MCF 10A (cell line): ENCODE data around the gene ADAM8. TPM values are rescaled to one million over a fixed set of nuclear protein-coding genes. Genes with fewer than 3 reads are reported as not detected.

Experiments
- BruUV-seq: library from RNA; stranded (reverse); fragments of 400-500 nt; replicated peaks from 2 replicates; lab custom pipeline; 2021; lab: Mats Ljungman, UMichigan
- CTCF ChIA-PET: fragments of 300-600 bp; sonication (Branson Sonifier 250); formaldehyde crosslinking; extraction: SDS; loops from one replicate; lab custom pipeline; 2021; ENCODE audit warnings: antibody characterized with exemption, inconsistent platforms; lab: Yijun Ruan, JAX
- POLR2A ChIA-PET: fragments of 300-600, 350-650 bp; sonication (Branson Sonifier 250); formaldehyde crosslinking; extraction: SDS; loops from one replicate; lab custom pipeline; 2020; ENCODE audit warnings: antibody characterized with exemption, inconsistent platforms; lab: Yijun Ruan, JAX
- DNase-seq: peaks from one replicate; pipeline ENCODE4 v3.0.0-alpha.2; 2018; ENCODE audit not compliant: unreplicated experiment
- H3K27ac Mint-ChIP-seq: one replicate; pipeline ENCODE4 v1.8.0; 2022; ENCODE audit warnings: mild to moderate bottlenecking, low read depth, mixed read lengths; ENCODE audit not compliant: unreplicated experiment
- H3K27me3 Mint-ChIP-seq: one replicate; pipeline ENCODE4 v1.8.0; 2022; ENCODE audit warnings: mixed read lengths; ENCODE audit not compliant: insufficient read depth, unreplicated experiment
- H3K36me3 Mint-ChIP-seq: one replicate; pipeline ENCODE4 v1.8.0; 2022; ENCODE audit warnings: mild to moderate bottlenecking, moderate library complexity, mixed read lengths; ENCODE audit not compliant: insufficient read depth, unreplicated experiment
- H3K4me1 Mint-ChIP-seq: one replicate; pipeline ENCODE4 v1.8.0; 2022; ENCODE audit warnings: mixed read lengths; ENCODE audit not compliant: insufficient read depth, unreplicated experiment
- H3K4me3 Mint-ChIP-seq: one replicate; pipeline ENCODE4 v1.8.0; 2022; ENCODE audit warnings: mild to moderate bottlenecking, moderate library complexity, mixed read lengths; ENCODE audit not compliant: unreplicated experiment
- H3K9me3 Mint-ChIP-seq: one replicate; pipeline ENCODE4 v1.8.0; 2022; ENCODE audit warnings: mixed read lengths; ENCODE audit not compliant: unreplicated experiment
- intact Hi-C: fragments of 100-400 bp; cut with micrococcal nuclease; formaldehyde crosslinking; loops from 2 replicates; pipeline ENCODE4 v1.14.1; 2022
- total RNA-seq: library from RNA; stranded (reverse); gene quantifications from 2 replicates; pipeline ENCODE4 v1.2.3, GENCODE V29; 2022
- TF ChIP-seq, protein P1 (sequence below): fragments of 200-600 bp; IDR thresholded peaks from one replicate; pipeline ENCODE4 v1.8.0; 2022; ENCODE audit warnings: antibody characterized with exemption, mild to moderate bottlenecking; ENCODE audit not compliant: unreplicated experiment

ADAM8 gene
- total RNA-seq, 1 experiment from 2014 or later, result 23.2 TPM

DNA sequence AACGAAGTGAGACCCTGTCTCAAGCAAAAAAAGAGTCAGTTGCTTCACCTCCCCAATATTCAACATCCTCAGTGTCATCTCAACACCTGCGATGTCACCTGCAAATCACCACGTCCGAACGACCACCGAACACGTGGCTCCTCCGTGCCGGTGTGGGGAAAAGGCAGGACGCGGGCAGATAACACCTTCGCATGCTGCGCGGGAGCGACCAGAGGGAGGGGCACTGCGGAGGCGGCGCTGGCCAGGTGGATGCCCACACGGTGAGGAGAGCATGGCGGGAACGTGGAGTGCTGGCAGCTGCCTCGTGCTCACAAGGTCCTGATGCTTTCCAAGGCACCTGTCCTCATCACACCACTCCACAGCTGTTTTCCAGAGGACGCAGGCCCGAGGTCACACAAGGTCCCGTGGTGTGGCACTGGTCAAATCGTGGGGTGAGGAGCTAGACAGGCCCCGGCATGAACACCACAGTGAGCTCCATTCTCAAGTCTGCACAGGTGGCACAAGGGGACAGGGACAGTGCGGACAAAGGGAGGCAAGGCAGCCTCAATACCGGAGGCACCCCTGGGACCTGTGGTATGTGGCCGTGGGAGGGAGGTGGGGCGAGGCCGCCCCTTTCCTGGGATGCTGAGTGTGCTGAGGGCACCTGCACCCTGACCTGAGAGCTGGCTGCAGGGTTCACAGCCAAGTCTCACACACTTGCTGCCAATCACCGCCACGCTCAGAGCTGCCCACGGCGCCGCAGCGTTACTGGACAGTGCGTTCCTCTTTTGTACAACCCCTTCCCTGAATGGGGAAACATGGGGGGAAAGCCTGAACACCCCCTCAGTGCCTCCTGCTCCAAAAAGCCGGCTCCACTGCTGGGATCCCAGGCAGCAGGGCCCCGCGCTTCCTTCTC, 19.0 kb upstream of the ADAM8 start:
- H3K4me3 Mint-ChIP-seq, result no peak overlapping the region
- no peak for DNase-seq
- POLR2A ChIA-PET, result no interaction called here
- H3K36me3 Mint-ChIP-seq, result peaks cover 88% of the 10 kb centered on the region
- H3K9me3 Mint-ChIP-seq, result no peaks in the 10 kb centered on the region
- CTCF ChIA-PET, result interaction anchor here (0.7 to 1.2 kb wide), 2 partner anchors 14 to 34 kb away, joined by 3 to 4 read pairs; no protein-coding TSS in a partner anchor
- peaks cover 4% of the 10 kb centered on the region for H3K4me1 Mint-ChIP-seq
- intact Hi-C loops, result no loop called here
- BruUV-seq, result no TSS peak
- TF ChIP-seq, protein P1, sequence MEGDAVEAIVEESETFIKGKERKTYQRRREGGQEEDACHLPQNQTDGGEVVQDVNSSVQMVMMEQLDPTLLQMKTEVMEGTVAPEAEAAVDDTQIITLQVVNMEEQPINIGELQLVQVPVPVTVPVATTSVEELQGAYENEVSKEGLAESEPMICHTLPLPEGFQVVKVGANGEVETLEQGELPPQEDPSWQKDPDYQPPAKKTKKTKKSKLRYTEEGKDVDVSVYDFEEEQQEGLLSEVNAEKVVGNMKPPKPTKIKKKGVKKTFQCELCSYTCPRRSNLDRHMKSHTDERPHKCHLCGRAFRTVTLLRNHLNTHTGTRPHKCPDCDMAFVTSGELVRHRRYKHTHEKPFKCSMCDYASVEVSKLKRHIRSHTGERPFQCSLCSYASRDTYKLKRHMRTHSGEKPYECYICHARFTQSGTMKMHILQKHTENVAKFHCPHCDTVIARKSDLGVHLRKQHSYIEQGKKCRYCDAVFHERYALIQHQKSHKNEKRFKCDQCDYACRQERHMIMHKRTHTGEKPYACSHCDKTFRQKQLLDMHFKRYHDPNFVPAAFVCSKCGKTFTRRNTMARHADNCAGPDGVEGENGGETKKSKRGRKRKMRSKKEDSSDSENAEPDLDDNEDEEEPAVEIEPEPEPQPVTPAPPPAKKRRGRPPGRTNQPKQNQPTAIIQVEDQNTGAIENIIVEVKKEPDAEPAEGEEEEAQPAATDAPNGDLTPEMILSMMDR, result no peak
- H3K27ac Mint-ChIP-seq, result no peak overlapping the region
- no peaks in the 10 kb centered on the region for H3K27me3 Mint-ChIP-seq

DNA sequence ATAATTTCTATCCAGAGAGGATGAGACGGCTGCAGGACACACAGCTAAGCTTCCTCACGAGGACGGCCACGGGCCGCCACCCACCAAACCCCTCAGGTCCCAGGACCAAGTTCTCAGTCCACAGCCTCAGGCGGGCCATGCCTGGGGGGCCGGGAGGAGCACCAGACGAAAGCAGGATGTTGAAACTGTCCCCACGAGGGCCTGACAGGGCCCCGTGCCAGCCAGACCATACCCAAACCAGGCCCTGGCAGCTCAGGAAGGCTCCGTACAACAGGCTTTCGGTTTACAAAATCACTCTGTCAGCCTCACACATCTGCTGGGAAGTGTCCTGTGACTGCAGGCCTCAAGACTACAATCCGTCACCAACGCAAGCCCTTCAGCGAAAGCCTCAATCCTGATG, 17.5 kb upstream of the ADAM8 start:
- TF ChIP-seq, protein P1, result no peak
- Mint-ChIP-seq H3K4me3 (no peak overlapping the region), H3K4me1 (peaks cover 4% of the 10 kb centered on the region), H3K27me3 (no peaks in the 10 kb centered on the region), H3K9me3 (no peaks in the 10 kb centered on the region), H3K36me3 (peaks cover 87% of the 10 kb centered on the region), H3K27ac (no peak overlapping the region)
- ChIA-PET POLR2A (interaction anchor here (0.9 kb wide), 1 partner anchor 16 kb away, joined by 4 read pairs; no protein-coding TSS in a partner anchor), CTCF (interaction anchor here (0.7 to 1.2 kb wide), 2 partner anchors 12 to 35 kb away, joined by 3 to 4 read pairs; no protein-coding TSS in a partner anchor)
- peak; percentile 50 for DNase-seq
- no TSS peak for BruUV-seq
- intact Hi-C loops, result no loop called here

DNA sequence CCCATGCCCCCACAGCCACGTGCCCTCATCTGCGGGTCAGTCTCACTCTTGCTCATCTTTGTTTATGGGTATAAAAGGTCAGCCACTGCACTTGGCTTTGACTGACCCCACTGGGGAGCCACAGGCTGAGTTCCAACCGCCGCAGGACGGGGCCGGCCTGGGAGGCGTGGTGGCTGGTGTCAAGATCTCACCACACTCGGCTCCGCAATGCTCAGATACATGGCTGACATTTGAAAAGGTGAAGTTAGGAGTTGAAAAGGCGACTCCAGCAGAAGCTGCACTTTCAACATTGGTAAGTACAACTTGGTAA, 17.1 kb upstream of the ADAM8 start:
- ChIA-PET CTCF (interaction anchor here (0.7 kb wide), 1 partner anchor 34 kb away, joined by 3 read pairs; no protein-coding TSS in a partner anchor), POLR2A (interaction anchor here (0.9 kb wide), 1 partner anchor 16 kb away, joined by 4 read pairs; no protein-coding TSS in a partner anchor)
- no peak overlapping the region for H3K4me3 Mint-ChIP-seq
- H3K27ac Mint-ChIP-seq, result no peak overlapping the region
- no TSS peak for BruUV-seq
- H3K9me3 Mint-ChIP-seq, result no peaks in the 10 kb centered on the region
- peaks cover 4% of the 10 kb centered on the region for H3K4me1 Mint-ChIP-seq
- TF ChIP-seq, protein P1, result no peak
- peaks cover 87% of the 10 kb centered on the region for H3K36me3 Mint-ChIP-seq
- no peaks in the 10 kb centered on the region for H3K27me3 Mint-ChIP-seq
- peak; percentile 41 for DNase-seq
- intact Hi-C loops, result no loop called here
